ENCODE measurements around the gene TLE4.

DNA sequence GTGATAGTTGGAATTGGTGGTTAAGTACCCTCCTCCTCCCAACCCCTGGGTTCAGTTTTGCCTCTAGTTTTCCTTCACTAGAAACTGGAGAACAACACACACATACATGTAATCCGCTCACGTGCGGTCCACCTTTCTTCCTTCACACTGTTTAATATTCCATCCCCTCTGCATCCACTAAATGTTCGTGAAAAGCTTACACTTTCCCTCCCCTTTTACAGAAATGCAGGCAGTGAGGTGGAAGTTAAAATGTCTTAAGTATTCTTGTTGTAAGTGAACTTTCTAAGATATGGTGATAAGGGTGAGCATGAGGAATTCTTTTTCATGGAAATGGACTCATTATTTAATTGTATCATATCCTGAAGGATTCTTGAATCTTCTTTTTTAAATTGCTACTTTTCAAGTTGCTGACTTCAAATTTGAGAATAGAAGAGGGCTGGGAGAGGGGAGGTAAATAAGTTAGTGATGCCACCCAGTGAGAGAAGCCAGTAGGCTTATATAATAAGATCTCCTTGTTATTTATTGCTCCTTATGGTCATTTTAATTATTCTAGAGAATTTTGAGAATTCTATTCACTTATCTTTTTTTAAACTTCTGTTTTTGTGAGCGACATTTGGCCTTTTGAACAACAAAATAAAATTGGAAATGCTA, 90.2 kb downstream of the TLE4 start:
- TF ChIP-seq CTCF (IDR thresholded peaks at IDR 0.05; ENCODE audit: insufficient read depth, low read depth, low read length) = no peak
- TF ChIP-seq EZH2 (IDR thresholded peaks at IDR 0.05; ENCODE audit: insufficient read depth, low read length) = no peak
